Lower leg skin (tissue), 3 donors: ENCODE measurements around the gene TOMT.

Experiments used
- POLR2A ChIP-seq, 2 donors: fragments of 450-650 bp; IDR thresholded peaks; one replicate each; pipeline ENCODE4 v1.6.1; 2016 to 2017; ENCODE audit warnings: antibody characterized with exemption in 2 of 2, mild to moderate bottlenecking in 1 of 2, moderate library complexity in 1 of 2
- TF ChIP-seq, protein P1 (sequence below), 3 donors: fragments of 450-650 bp; IDR thresholded peaks; one replicate each; pipeline ENCODE4 v1.5.1; 2016; ENCODE audit warnings: antibody characterized with exemption in 3 of 3, mild to moderate bottlenecking in 3 of 3, moderate library complexity in 2 of 3

DNA sequence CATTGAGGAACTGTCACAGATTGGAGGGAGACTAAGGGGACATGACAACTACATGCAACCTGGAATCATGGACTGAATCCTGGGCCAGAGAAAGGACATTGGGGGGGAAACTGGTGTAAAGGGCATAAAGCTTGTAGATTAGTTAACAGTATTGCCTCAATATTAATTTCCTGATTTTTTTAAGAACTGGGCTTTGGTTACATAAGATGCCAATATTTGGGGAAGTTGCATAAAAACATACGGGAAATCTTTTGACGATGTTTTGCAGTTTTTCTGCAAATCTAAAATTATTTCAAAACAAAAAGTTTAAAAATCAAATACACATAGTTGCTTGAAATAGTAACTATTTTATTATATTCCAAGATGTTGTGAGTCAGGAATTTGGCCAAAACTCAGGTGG is 26.9 kb downstream of the TOMT start:
- no peak for TF ChIP-seq POLR2A (IDR thresholded peaks at IDR 0.05)
- TF ChIP-seq, protein P1, sequence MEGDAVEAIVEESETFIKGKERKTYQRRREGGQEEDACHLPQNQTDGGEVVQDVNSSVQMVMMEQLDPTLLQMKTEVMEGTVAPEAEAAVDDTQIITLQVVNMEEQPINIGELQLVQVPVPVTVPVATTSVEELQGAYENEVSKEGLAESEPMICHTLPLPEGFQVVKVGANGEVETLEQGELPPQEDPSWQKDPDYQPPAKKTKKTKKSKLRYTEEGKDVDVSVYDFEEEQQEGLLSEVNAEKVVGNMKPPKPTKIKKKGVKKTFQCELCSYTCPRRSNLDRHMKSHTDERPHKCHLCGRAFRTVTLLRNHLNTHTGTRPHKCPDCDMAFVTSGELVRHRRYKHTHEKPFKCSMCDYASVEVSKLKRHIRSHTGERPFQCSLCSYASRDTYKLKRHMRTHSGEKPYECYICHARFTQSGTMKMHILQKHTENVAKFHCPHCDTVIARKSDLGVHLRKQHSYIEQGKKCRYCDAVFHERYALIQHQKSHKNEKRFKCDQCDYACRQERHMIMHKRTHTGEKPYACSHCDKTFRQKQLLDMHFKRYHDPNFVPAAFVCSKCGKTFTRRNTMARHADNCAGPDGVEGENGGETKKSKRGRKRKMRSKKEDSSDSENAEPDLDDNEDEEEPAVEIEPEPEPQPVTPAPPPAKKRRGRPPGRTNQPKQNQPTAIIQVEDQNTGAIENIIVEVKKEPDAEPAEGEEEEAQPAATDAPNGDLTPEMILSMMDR (IDR thresholded peaks at IDR 0.05), result no peak
